GM19025 (cell line): Measurements from ENCODE around the gene CCDC77.

Experiments
- ATAC-seq: cut with Tn5 transposase; IDR thresholded peaks from one replicate; pipeline ENCODE4 v1.9.1; 2021; ENCODE audit warnings: mild to moderate bottlenecking, low read depth, moderate library complexity; ENCODE audit not compliant: unreplicated experiment

Gene CCDC77

DNA sequence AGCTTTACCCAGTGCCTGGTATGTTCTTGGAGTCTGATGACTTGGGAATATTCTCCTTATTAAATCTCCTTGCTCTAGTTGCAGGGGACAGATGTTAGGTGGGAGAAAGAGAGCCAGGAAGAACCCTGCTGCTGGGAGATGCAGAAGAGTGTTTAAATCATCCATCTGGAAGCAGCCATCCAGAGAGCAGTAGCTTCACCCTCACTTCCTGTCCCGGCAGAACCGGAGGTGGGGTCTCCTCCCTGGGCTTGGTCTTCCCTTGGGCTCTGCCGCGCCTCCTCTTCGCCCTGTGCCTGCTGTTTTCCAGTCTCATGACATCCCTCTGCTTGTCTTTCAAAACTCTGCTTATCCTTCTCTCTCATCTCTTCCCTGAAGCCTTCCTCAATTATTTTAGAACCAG is 73.8 kb downstream of the CCDC77 start:
- ATAC-seq = no peak

- no peak for ATAC-seq
Observed at GRCh38 chr12:479161-479560, 77.7 kb downstream of the CCDC77 start.

GRCh38 chr12:480831-481816 is 79.7 kb downstream of the CCDC77 start:
- no peak for ATAC-seq

GRCh38 chr12:482061-482460 is 80.6 kb downstream of the CCDC77 start:
- no peak for ATAC-seq

DNA sequence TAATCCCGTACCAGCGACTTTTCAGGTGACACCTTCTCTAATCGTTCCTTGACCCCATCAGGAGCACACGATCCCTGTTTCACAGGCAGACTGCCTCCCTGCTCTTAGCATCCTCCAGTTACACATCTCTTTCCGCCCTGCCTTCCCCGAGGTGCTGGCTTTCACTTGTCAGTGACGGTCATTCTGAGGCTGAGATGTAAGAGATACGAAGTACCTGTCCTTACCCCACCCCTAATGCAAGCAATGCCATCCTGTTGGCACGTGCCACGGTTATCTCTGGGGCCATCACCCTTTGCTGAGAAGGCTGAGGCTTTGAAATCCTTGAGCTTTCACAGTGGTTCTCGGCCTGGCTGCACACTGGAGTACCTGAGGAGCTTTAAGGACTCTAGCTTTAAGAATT is 82.7 kb downstream of the CCDC77 start:
- ATAC-seq = no peak

- ATAC-seq = no peak
Observed at GRCh38 chr12:490260-490659, 88.8 kb downstream of the CCDC77 start.
